K562 (cell line): ENCODE measurements around the gene PSMC2. TPM values are rescaled to one million over a fixed set of nuclear protein-coding genes. Genes with fewer than 3 reads are reported as not detected.

Source experiments
- CEBPB ChIP-seq: fragments of 450-650 bp; IDR thresholded peaks from 2 replicates; pipeline ENCODE4 v1.6.1; 2016; ENCODE audit warnings: missing genetic modification characterization, missing compliant biosample characterization
- E2F3 ChIP-seq: fragments of 250-450 bp; sonication (Bioruptor Pico); IDR thresholded peaks from 2 replicates; pipeline ENCODE4 v1.4.0; 2020; ENCODE audit warnings: mild to moderate bottlenecking
- EGR1 ChIP-seq: fragments of 450-650 bp; conservative IDR thresholded peaks from 2 replicates; pipeline ENCODE4 v1.6.1; 2017; ENCODE audit warnings: mild to moderate bottlenecking
- FOXA1 ChIP-seq: fragments of 450-650 bp; IDR thresholded peaks from 2 replicates; pipeline ENCODE4 v1.6.1; 2016; ENCODE audit warnings: mild to moderate bottlenecking, borderline replicate concordance
- KDM2B ChIP-seq: fragments of 250-450 bp; sonication (Bioruptor Pico); IDR thresholded peaks from 2 replicates; pipeline ENCODE4 v1.8.0; 2021; ENCODE audit warnings: mild to moderate bottlenecking, moderate library complexity
- KLF13 ChIP-seq: fragments of 450-650 bp; IDR thresholded peaks from 2 replicates; pipeline ENCODE4 v1.6.1; 2016; ENCODE audit warnings: missing genetic modification characterization, low read depth, mild to moderate bottlenecking, missing compliant biosample characterization, moderate library complexity, borderline replicate concordance
- PPARD ChIP-seq: fragments of 250-450 bp; sonication (Bioruptor Pico); IDR thresholded peaks from 2 replicates; pipeline ENCODE4 v1.8.0; 2022; ENCODE audit warnings: inconsistent platforms, mild to moderate bottlenecking, moderate library complexity
- RBM34 ChIP-seq: fragments of 200-400 bp; formaldehyde crosslinking; IDR thresholded peaks from 2 replicates; pipeline ENCODE4 v1.6.1; 2018; ENCODE audit warnings: low read length, borderline replicate concordance; ENCODE audit not compliant: insufficient read depth
- ZNF436 ChIP-seq: fragments of 250-450, 450-650 bp; sonication (Bioruptor Pico); formaldehyde crosslinking; IDR thresholded peaks from 2 replicates; pipeline ENCODE4 v1.7.0; 2020; ENCODE audit warnings: mild to moderate bottlenecking
- ZNF79 ChIP-seq: fragments of 250-450 bp; sonication (Bioruptor Pico); IDR thresholded peaks from 2 replicates; pipeline ENCODE4 v1.4.0; 2020; ENCODE audit warnings: low read depth, mild to moderate bottlenecking, moderate library complexity
- polyA plus RNA-seq, 8 experiments: library from polyadenylated mRNA; depleted of rRNA in 4 of 8; stranded (reverse) in 5 of 8; unstranded in 3 of 8; fragments of >200 nt; fragmentation: Nextera tagmentation in 2 of 8; fragmentation: Illumina TruSeq in 1 of 8; extraction: Ambion mirVana in 2 of 8; extraction: Trizol in 1 of 8; gene quantifications; 2 replicates each; pipeline versions ENCODE4 v1.2.1 to v1.2.3, GENCODE V29; 2011 to 2014; ENCODE audit warnings: inconsistent platforms in 1 of 8, missing spikeins in 1 of 8
- total RNA-seq, 7 experiments: library from RNA; depleted of rRNA in 6 of 7; stranded (reverse); fragments of >200 nt in 6 of 7; fragmentation: Illumina TruSeq in 2 of 7; extraction: Trizol in 2 of 7; gene quantifications; 2 replicates each; pipeline versions ENCODE4 v1.2.1 to v1.2.3, GENCODE V29; 2011 to 2021; ENCODE audit warnings: low replicate concordance in 1 of 7
- TF ChIP-seq, protein P1 (sequence below), 2 experiments: fragments of 450-650 bp; formaldehyde crosslinking in 1 of 2; IDR thresholded peaks; 2 replicates each; pipeline versions ENCODE4 v1.4.0 to v1.6.1; 2014 to 2020; ENCODE audit warnings: mild to moderate bottlenecking in 2 of 2, borderline replicate concordance in 1 of 2, low read depth in 1 of 2
- TF ChIP-seq, protein P2 (sequence below): fragments of 450-650 bp; IDR thresholded peaks from one replicate; pipeline ENCODE4 v1.6.1; 2018; ENCODE audit warnings: mild to moderate bottlenecking, moderate library complexity; ENCODE audit not compliant: partially characterized antibody
- TF ChIP-seq, protein P3 (sequence below), 3 experiments: fragments of 200-800 bp in 1 of 3; sonication (Bioruptor generic) in 1 of 3; sonication (generic) in 1 of 3; formaldehyde crosslinking in 1 of 3; IDR thresholded peaks; 2 replicates each; pipeline versions ENCODE4 v1.6.1 to v1.8.0; 2016 to 2022; ENCODE audit warnings: mild to moderate bottlenecking in 2 of 3, missing compliant biosample characterization in 2 of 3, missing genetic modification characterization in 2 of 3, missing genetic modification reagents in 1 of 3
- TF ChIP-seq, protein P4 (sequence below): sonication (generic); IDR thresholded peaks from 2 replicates; pipeline ENCODE4 v1.6.1; 2016

PSMC2 gene
- total and polyA plus RNA-seq, 9 of the 15 experiments (the other 6 are each of a cell fraction or from before 2014, with no cell fraction given), result 316 to 1,105 (median 511) TPM

DNA sequence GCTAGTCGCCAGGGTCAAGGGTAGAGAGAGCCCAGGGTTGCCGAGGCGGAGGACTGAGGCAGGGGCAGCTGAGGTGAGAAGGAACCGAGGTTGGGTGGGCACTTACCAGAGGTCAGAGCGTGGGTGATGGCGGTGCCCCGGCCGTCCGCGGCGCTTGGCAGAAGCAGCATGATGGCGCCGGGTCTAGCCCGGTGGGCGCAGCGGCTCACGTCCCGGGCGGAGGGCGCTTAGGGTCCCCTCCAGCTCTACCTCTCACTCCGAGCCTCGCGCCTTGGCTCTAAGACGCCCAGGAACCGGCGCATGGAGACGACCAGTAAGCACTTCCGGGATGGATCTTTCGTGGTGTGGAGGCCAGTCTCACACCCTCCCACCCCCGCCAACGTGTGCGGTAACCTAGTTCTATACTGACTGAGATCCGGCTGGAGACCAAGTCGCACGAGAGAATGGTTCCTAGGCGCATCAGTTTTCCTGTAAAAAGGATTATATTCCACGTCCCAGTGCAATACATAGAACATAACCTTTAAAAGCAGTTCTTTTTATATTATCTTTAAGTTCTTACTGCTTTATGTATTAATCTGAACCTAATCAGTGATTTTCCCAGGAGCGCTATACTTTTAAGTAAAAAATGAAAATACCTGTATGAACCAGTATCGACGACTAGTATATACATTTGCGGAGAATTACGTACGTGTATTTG is 2.8 kb upstream of the PSMC2 start, which contains the start of gene DNAJC2 (continued):
- TF ChIP-seq, protein P1, sequence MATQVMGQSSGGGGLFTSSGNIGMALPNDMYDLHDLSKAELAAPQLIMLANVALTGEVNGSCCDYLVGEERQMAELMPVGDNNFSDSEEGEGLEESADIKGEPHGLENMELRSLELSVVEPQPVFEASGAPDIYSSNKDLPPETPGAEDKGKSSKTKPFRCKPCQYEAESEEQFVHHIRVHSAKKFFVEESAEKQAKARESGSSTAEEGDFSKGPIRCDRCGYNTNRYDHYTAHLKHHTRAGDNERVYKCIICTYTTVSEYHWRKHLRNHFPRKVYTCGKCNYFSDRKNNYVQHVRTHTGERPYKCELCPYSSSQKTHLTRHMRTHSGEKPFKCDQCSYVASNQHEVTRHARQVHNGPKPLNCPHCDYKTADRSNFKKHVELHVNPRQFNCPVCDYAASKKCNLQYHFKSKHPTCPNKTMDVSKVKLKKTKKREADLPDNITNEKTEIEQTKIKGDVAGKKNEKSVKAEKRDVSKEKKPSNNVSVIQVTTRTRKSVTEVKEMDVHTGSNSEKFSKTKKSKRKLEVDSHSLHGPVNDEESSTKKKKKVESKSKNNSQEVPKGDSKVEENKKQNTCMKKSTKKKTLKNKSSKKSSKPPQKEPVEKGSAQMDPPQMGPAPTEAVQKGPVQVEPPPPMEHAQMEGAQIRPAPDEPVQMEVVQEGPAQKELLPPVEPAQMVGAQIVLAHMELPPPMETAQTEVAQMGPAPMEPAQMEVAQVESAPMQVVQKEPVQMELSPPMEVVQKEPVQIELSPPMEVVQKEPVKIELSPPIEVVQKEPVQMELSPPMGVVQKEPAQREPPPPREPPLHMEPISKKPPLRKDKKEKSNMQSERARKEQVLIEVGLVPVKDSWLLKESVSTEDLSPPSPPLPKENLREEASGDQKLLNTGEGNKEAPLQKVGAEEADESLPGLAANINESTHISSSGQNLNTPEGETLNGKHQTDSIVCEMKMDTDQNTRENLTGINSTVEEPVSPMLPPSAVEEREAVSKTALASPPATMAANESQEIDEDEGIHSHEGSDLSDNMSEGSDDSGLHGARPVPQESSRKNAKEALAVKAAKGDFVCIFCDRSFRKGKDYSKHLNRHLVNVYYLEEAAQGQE (IDR thresholded peaks at IDR 0.05; ENCODE audit: borderline replicate concordance), result peak; percentile 62
- TF ChIP-seq, protein P1 (CRISPR knock-in tag; IDR thresholded peaks at IDR 0.05; ENCODE audit: low read depth), result peak; percentile 64; the same call in 1 of the 2 replicates
- TF ChIP-seq, protein P2, sequence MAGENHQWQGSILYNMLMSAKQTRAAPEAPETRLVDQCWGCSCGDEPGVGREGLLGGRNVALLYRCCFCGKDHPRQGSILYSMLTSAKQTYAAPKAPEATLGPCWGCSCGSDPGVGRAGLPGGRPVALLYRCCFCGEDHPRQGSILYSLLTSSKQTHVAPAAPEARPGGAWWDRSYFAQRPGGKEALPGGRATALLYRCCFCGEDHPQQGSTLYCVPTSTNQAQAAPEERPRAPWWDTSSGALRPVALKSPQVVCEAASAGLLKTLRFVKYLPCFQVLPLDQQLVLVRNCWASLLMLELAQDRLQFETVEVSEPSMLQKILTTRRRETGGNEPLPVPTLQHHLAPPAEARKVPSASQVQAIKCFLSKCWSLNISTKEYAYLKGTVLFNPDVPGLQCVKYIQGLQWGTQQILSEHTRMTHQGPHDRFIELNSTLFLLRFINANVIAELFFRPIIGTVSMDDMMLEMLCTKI, result no peak
- TF ChIP-seq RBM34 (no peak), ZNF79 (no peak), KLF13 (tag) (peak; percentile 85), EGR1 (peak; percentile 97), KDM2B (CRISPR knock-in tag) (no peak), FOXA1 (no peak), E2F3 (CRISPR knock-in tag) (peak; percentile 74; the same call in 1 of the 2 replicates), ZNF436 (CRISPR knock-in tag) (no peak), PPARD (CRISPR knock-in tag) (no peak), CEBPB (tag) (no peak)
- TF ChIP-seq, protein P3, sequence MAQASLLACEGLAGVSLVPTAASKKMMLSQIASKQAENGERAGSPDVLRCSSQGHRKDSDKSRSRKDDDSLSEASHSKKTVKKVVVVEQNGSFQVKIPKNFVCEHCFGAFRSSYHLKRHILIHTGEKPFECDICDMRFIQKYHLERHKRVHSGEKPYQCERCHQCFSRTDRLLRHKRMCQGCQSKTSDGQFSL (CRISPR knock-in tag; IDR thresholded peaks at IDR 0.05), result 0 out of 2 replicates have a peak, but pooled peaks have one; percentile 39
- TF ChIP-seq, protein P3 (tag; IDR thresholded peaks at IDR 0.05), result no peak; a peak in 1 of 4 replicates
- TF ChIP-seq, protein P4, sequence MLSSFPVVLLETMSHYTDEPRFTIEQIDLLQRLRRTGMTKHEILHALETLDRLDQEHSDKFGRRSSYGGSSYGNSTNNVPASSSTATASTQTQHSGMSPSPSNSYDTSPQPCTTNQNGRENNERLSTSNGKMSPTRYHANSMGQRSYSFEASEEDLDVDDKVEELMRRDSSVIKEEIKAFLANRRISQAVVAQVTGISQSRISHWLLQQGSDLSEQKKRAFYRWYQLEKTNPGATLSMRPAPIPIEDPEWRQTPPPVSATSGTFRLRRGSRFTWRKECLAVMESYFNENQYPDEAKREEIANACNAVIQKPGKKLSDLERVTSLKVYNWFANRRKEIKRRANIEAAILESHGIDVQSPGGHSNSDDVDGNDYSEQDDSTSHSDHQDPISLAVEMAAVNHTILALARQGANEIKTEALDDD, result peak; percentile 95
